ENCODE measurements around the gene DNAJC15. TPM values are rescaled to one million over a fixed set of nuclear protein-coding genes. Genes with fewer than 3 reads are reported as not detected.
"Not testable (repeated sequence)": the region's sequence is repeated elsewhere in the genome, so short reads cannot be mapped to it uniquely, and the experiment has no call there.

The DNAJC15 gene
- polyA plus RNA-seq, 3 donors, result 8.3 to 31.1 (median 22.0) TPM

- peak overlapping the region; percentile 54 for H3K4me2 ChIP-seq (replicated peaks; ENCODE audit: extremely low read depth, low read length, poor library complexity, severe bottlenecking)
These were observed 21.4 kb downstream of the DNAJC15 start for GRCh38 chr13:43044720-43045301.

GRCh38 chr13:43045302-43045773 lies 22.0 kb downstream of the DNAJC15 start:
- intact Hi-C loops (cut with micrococcal nuclease), result loop anchor here (10.0 kb wide), 1 partner anchor 51 kb away; the partner anchor contains the start of gene EPSTI1 (in 2 of the 2)
- peak; percentile 66 to 79 (median 73) for DNase-seq
- peaks cover 21% of the 10 kb centered on the region in 2 donors for H3K36me3 Mint-ChIP-seq

More at GRCh38 chr13:43044720-43045301, 21.4 kb downstream of the DNAJC15 start:
- DNase-seq, result no peak
- H3K9me3 Mint-ChIP-seq, result no peaks in the 10 kb centered on the region
- Histone ChIP-seq H3K9ac (ENCODE audit: insufficient read depth, low read length, poor library complexity, severe bottlenecking) (peak overlapping the region; percentile 62), H2AFZ (ENCODE audit: insufficient read depth, low read depth, low read length, poor library complexity, severe bottlenecking) (peak overlapping the region; percentile 41), H3K4me1 (ENCODE audit: control insufficient read depth in 1 of 2, insufficient read depth in 2 of 2, low read length in 2 of 2) (peaks cover 32 to 67% of the 10 kb centered on the region in 2 donors), H3K9me3 (replicated peaks in 1 of 2; ENCODE audit: control insufficient read depth in 1 of 2, insufficient read depth in 1 of 2, low read length in 2 of 2) (no peaks in the 10 kb centered on the region), H3K27ac (ENCODE audit: low read depth in 1 of 2, low read length in 2 of 2) (peak overlapping the region; percentile 75 to 89), H3K27me3 (ENCODE audit: control insufficient read depth in 2 of 2, insufficient read depth in 2 of 2, low read length in 2 of 2) (no peaks in the 10 kb centered on the region), H4K20me1 (ENCODE audit: insufficient read depth, low read length) (no peaks in the 10 kb centered on the region), H3K4me3 (replicated peaks in 1 of 3; ENCODE audit: low read depth in 2 of 3, low read length in 3 of 3) (peak overlapping the region in 2 of 3 experiments; percentile 45 to 57), H3K79me2 (ENCODE audit: insufficient read depth, low read length) (peaks cover 70% of the 10 kb centered on the region), H3K36me3 (replicated peaks in 1 of 2; ENCODE audit: control insufficient read depth in 1 of 2, insufficient read depth in 2 of 2, low read length in 2 of 2) (peaks cover 0 to 6% of the 10 kb centered on the region in 2 donors)
- H3K27me3 Mint-ChIP-seq (ENCODE audit: low read depth in 3 of 3), result peaks cover 0 to under 1% (median 0%) of the 10 kb centered on the region in 3 donors
- 92% methylated on average over 5 of the region's 5 CpGs for WGBS (ENCODE audit: insufficient coverage)
- H3K36me3 Mint-ChIP-seq, result peaks cover 23 to 24% of the 10 kb centered on the region in 2 donors
- H3K27ac Mint-ChIP-seq, result peak overlapping the region; percentile 96 to 99 (median 97)
- peaks cover 75% of the 10 kb centered on the region for H3K4me1 Mint-ChIP-seq
- intact Hi-C loops (cut with micrococcal nuclease), result loop anchor here (10.0 kb wide), 1 partner anchor 50 kb away; the partner anchor contains the start of gene EPSTI1 (in 2 of the 2)
- TF ChIP-seq CTCF (IDR thresholded peaks at IDR 0.05), result no peak
- peak overlapping the region; percentile 66 to 81 for H3K4me3 Mint-ChIP-seq

More at GRCh38 chr13:43045302-43045773, 22.0 kb downstream of the DNAJC15 start:
- Mint-ChIP-seq H3K27ac (peak overlapping the region; percentile 96 to 99 (median 97)), H3K4me3 (peak overlapping the region; percentile 66 to 81), H3K4me1 (peaks cover 77% of the 10 kb centered on the region)
- H3K9me3 ChIP-seq (replicated peaks in 1 of 2; ENCODE audit: control insufficient read depth in 1 of 2, insufficient read depth in 1 of 2, low read length in 2 of 2); H4K20me1 ChIP-seq (ENCODE audit: insufficient read depth, low read length); H3K27me3 ChIP-seq (ENCODE audit: control insufficient read depth in 2 of 2, insufficient read depth in 2 of 2, low read length in 2 of 2); H3K36me3 ChIP-seq (replicated peaks in 1 of 2; ENCODE audit: control insufficient read depth in 1 of 2, insufficient read depth in 2 of 2, low read length in 2 of 2); H3K9me3 Mint-ChIP-seq; H3K27me3 Mint-ChIP-seq (ENCODE audit: low read depth in 3 of 3): not testable (repeated sequence)
- peak overlapping the region; percentile 54 for H3K4me2 ChIP-seq (replicated peaks; ENCODE audit: extremely low read depth, low read length, poor library complexity, severe bottlenecking)
- peak overlapping the region; percentile 41 for H2AFZ ChIP-seq (ENCODE audit: insufficient read depth, low read depth, low read length, poor library complexity, severe bottlenecking)
- peak overlapping the region in 2 of 3 experiments; percentile 45 to 57 for H3K4me3 ChIP-seq (replicated peaks in 1 of 3; ENCODE audit: low read depth in 2 of 3, low read length in 3 of 3)
- peak overlapping the region; percentile 62 for H3K9ac ChIP-seq (ENCODE audit: insufficient read depth, low read length, poor library complexity, severe bottlenecking)
- peak overlapping the region; percentile 75 to 89 for H3K27ac ChIP-seq (ENCODE audit: low read depth in 1 of 2, low read length in 2 of 2)
- WGBS (ENCODE audit: insufficient coverage), result no CpG with 5 or more reads among the region's 10 CpGs
- peaks cover 66% of the 10 kb centered on the region for H3K79me2 ChIP-seq (ENCODE audit: insufficient read depth, low read length)
- H3K4me1 ChIP-seq (ENCODE audit: control insufficient read depth in 1 of 2, insufficient read depth in 2 of 2, low read length in 2 of 2), result peaks cover 37 to 73% of the 10 kb centered on the region in 2 donors
